Astrocyte of the spinal cord (primary cell): ENCODE results near the gene CASP7.

Experiments
- DNase-seq: peaks from one replicate; pipeline ENCODE4 v3.0.0; 2011; ENCODE audit warnings: low read depth, low spot score
- H3K4me3 ChIP-seq: 2 replicates; pipeline ENCODE4 v1.5.1; 2011; ENCODE audit warnings: low read depth, mild to moderate bottlenecking, low read length, moderate library complexity
- in situ Hi-C: cut with HindIII; loops from 2 replicates; pipeline ENCODE4 v1.10.0; 2017; ENCODE audit warnings: low sequenced_read_pairs
- TF ChIP-seq, protein P1 (sequence below): IDR thresholded peaks from 2 replicates; pipeline ENCODE4 v1.5.1; 2012; ENCODE audit warnings: low read depth, mild to moderate bottlenecking, low read length, inconsistent platforms

The CASP7 gene

DNA sequence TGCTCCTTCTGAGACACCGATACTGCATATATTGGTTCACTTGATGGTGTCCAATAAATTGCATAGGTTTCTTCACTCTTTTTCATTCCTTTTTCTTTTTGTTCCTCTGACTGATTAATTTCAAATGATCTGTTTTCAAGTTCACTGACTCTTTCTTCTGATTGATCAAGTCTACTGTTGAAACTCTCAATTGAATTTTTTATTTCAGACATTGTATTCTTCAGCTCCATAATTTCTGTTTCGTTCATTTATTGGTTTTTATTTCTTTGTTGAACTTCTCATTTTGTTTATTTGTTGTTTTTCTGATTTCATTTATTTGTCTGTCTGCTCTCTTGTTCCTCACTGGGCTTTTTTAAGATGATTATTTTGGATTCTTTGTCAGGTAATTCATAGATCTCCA, 13.6 kb downstream of the CASP7 start:
- TF ChIP-seq, protein P1, sequence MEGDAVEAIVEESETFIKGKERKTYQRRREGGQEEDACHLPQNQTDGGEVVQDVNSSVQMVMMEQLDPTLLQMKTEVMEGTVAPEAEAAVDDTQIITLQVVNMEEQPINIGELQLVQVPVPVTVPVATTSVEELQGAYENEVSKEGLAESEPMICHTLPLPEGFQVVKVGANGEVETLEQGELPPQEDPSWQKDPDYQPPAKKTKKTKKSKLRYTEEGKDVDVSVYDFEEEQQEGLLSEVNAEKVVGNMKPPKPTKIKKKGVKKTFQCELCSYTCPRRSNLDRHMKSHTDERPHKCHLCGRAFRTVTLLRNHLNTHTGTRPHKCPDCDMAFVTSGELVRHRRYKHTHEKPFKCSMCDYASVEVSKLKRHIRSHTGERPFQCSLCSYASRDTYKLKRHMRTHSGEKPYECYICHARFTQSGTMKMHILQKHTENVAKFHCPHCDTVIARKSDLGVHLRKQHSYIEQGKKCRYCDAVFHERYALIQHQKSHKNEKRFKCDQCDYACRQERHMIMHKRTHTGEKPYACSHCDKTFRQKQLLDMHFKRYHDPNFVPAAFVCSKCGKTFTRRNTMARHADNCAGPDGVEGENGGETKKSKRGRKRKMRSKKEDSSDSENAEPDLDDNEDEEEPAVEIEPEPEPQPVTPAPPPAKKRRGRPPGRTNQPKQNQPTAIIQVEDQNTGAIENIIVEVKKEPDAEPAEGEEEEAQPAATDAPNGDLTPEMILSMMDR, result no peak
- DNase-seq, result no peak
- in situ Hi-C loops, result no loop called here
- H3K4me3 ChIP-seq, result no peak overlapping the region

DNA sequence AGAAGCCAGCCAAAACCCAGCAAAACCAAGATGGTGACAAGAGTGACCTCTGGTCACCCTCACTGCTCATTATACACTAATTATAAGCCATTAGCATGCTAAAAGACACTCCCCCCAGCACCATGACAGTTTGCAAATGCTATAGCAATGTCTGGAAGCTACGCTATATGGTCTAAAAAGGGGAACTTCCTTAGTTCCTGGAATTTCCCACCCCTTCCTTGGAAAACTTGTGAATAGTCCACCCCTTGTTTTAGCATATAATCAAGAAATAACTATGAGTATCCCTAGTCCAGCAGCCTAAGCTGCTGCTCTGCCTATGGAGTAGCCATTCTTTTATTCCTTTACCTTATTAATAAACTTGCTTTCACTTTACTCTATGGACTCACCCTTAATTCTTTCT, 16.0 kb downstream of the CASP7 start:
- no peak overlapping the region for H3K4me3 ChIP-seq
- TF ChIP-seq, protein P1, result no peak
- DNase-seq, result no peak
- in situ Hi-C loops, result no loop called here

DNA sequence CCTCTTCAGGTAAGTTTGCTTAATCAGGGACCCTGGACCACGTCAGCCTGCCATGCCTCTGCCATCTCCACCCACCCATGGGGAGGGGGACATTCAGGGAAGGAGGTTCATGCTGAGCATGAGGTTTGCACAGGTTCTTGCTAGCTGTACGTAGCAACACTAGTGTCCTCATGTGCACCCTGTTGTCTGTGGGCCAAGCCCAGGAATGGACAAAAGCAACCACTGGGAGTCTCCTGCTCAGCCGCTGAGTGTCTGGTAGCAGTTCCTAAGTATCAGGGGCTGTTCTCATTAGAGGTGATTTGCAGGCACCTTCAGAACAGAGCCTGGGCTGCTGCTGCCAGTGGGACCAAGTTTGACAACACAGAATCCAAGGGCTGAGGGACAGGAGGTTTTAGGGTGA, 17.9 kb downstream of the CASP7 start:
- in situ Hi-C loops, result no loop called here
- TF ChIP-seq, protein P1, result no peak
- no peak overlapping the region for H3K4me3 ChIP-seq
- DNase-seq, result no peak

DNA sequence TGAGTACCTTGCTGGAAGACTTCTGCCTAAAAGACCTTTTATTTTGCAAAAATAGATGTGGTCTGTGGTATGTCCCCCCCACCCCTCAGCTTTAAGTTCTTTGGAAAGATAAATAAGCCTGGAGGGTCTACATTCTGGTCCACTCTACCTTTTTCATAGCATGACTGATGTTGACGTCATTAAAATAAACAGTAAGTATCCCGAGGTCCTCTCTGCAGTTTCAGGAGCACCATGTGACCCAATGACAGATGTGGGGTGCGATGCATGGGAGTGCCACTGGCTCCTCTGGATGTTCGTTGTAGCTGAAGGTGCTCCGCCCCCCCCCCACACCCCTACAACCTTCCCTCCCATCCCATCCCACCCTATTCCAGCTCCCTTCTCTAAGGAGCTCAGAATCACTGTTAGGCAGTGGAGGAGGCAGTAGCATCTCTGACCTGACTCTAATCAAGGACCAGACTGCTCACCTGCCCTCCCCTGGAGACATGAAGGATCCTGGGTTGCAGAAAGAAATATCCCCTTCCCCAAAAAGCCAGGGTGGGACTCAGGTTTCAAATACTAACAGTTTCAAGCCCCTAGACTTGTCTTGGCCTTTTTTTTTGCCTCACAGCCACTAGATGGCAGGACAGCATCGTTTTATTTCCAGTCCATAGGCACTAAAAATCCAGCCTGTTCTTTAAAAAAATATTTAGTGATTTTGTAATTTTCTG, 25.1 kb downstream of the CASP7 start:
- in situ Hi-C loops, result no loop called here
- TF ChIP-seq, protein P1, result peak; percentile 73

DNA sequence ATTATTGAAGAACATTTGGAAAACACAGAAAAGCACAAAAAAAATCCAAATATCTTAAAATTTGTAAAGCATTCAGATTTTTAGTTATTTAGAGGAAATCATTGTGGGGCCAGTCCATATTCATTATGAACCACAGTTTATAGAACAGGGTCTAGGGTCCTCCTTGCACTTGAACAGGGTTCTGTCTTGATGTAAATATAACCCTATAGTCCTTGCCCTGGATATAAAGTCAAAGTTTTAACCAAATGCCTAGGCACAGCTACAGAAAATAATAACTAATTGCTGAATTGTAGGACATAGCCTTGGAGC, 25.6 kb downstream of the CASP7 start:
- TF ChIP-seq, protein P1, result no peak
- no peak overlapping the region for H3K4me3 ChIP-seq
- no peak for DNase-seq
- in situ Hi-C loops, result no loop called here

More for the DNA sequence above, 25.1 kb downstream of the CASP7 start:
- DNase-seq, result peak; percentile 59
- H3K4me3 ChIP-seq, result no peak overlapping the region

DNA sequence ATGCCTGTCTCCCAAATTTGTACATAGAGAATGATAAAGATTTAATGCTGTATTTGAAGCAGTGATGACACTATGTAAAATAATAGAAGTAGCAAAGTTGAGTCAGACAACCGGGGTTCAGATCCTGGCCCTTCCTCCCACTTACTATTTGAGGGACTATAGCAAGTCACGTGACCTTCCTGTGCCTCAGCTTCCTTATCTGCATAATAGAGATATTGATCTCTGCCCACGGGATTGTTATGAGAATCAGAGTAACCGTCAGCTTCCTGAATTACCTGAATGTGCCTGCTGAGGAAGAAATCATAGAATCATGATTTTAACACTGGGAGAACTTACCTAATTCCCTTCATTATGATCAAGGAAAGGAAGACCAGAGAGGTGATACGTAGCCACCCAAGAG, 26.9 kb downstream of the CASP7 start:
- TF ChIP-seq, protein P1, result no peak
- DNase-seq, result no peak
- in situ Hi-C loops, result no loop called here
- no peak overlapping the region for H3K4me3 ChIP-seq
